Panc1 (cell line): ENCODE data around the gene STYXL1. TPM values are rescaled to one million over a fixed set of nuclear protein-coding genes. Genes with fewer than 3 reads are reported as not detected.

Source experiments
- ATAC-seq: fragments of 200-7000 bp; cut with Tn5 transposase; 2 replicates; pipeline ENCODE4 v1.9.1; 2020; ENCODE audit warnings: mild to moderate bottlenecking, moderate library complexity
- BruUV-seq: library from RNA; stranded (reverse); fragments of 400-500 nt; replicated peaks from 2 replicates; lab custom pipeline; 2021; lab: Mats Ljungman, UMichigan
- CTCF ChIA-PET: fragments of 300-600 bp; sonication (Branson Sonifier 250); formaldehyde crosslinking; loops from one replicate; lab custom pipeline; 2022; ENCODE audit warnings: antibody characterized with exemption; lab: Charles Lee
- POLR2A ChIA-PET: fragments of 300-600 bp; sonication (Branson Sonifier 250); formaldehyde crosslinking; loops from one replicate; lab custom pipeline; 2022; ENCODE audit warnings: antibody characterized with exemption; lab: Charles Lee
- DNase-seq: peaks from one replicate; pipeline ENCODE4 v3.0.0-alpha.2; 2010; ENCODE audit warnings: low read depth, low spot score
- H3K27ac ChIP-seq: 2 replicates; pipeline ENCODE4 v1.5.1; 2011; ENCODE audit warnings: mild to moderate bottlenecking, low read length, inconsistent platforms
- H3K27me3 ChIP-seq: fragments of 200-500 bp; sonication (Bioruptor generic); 2 replicates; pipeline ENCODE4 v1.6.0; 2014; ENCODE audit warnings: low read length, inconsistent platforms; ENCODE audit not compliant: control insufficient read depth, insufficient read depth
- H3K36me3 ChIP-seq: fragments of 200-500 bp; sonication (Bioruptor generic); 2 replicates; pipeline ENCODE4 v1.5.1; 2014; ENCODE audit warnings: inconsistent platforms, mild to moderate bottlenecking, low read length, moderate library complexity; ENCODE audit not compliant: control insufficient read depth, insufficient read depth
- H3K4me1 ChIP-seq: 2 replicates; pipeline ENCODE4 v1.5.1; 2011; ENCODE audit warnings: inconsistent platforms, mild to moderate bottlenecking, low read length, moderate library complexity; ENCODE audit not compliant: control insufficient read depth, insufficient read depth
- H3K4me3 ChIP-seq, 2 experiments: 2 replicates each; pipeline ENCODE4 v1.5.1; 2011 to 2012; ENCODE audit warnings: low read depth in 2 of 2, low read length in 2 of 2, mild to moderate bottlenecking in 2 of 2, inconsistent platforms in 1 of 2, moderate library complexity in 1 of 2
- H3K9me3 ChIP-seq: fragments of 200-500 bp; sonication (Bioruptor generic); 2 replicates; pipeline ENCODE4 v1.5.1; 2014; ENCODE audit warnings: low read depth, mild to moderate bottlenecking, inconsistent platforms, low read length, moderate library complexity; ENCODE audit not compliant: control insufficient read depth, insufficient read depth
- CTCF ChIP-seq: fragments of 450-650 bp; IDR thresholded peaks from 2 replicates; pipeline ENCODE4 v1.5.1; 2017; ENCODE audit warnings: mild to moderate bottlenecking
- POLR2AphosphoS5 ChIP-seq: IDR thresholded peaks from 2 replicates; pipeline ENCODE4 v1.6.1; 2012; ENCODE audit warnings: mild to moderate bottlenecking, low read depth, low read length, moderate library complexity
- REST ChIP-seq, 2 experiments: IDR thresholded peaks; 2 replicates each; pipeline ENCODE4 v1.6.1; 2011 to 2012; ENCODE audit warnings: low read depth in 2 of 2, control low read depth in 1 of 2, low read length in 1 of 2, mild to moderate bottlenecking in 1 of 2, moderate library complexity in 1 of 2; ENCODE audit not compliant: insufficient read depth in 1 of 2
- SIN3A ChIP-seq: IDR thresholded peaks from 2 replicates; pipeline ENCODE4 v1.6.1; 2012; ENCODE audit warnings: low read depth, mild to moderate bottlenecking, low read length, moderate library complexity, borderline replicate concordance; ENCODE audit not compliant: insufficient read depth
- TCF7L2 ChIP-seq: IDR thresholded peaks from 2 replicates; pipeline ENCODE4 v1.6.1; 2011; ENCODE audit warnings: mild to moderate bottlenecking, low read depth, low read length, inconsistent platforms
- in situ Hi-C: cut with HindIII; loops from 2 replicates; pipeline ENCODE4 v1.10.0; 2016; ENCODE audit warnings: low sequenced_read_pairs, low pct_unique_long_range_greater_than_20kb
- intact Hi-C: fragments of 100-400 bp; cut with micrococcal nuclease; formaldehyde crosslinking; loops from one replicate; pipeline ENCODE4 v1.10.0; 2022; ENCODE audit not compliant: unreplicated experiment
- total RNA-seq: library from RNA; stranded (reverse); gene quantifications from one replicate; pipeline ENCODE4 v1.2.1, GENCODE V29; 2021; ENCODE audit not compliant: unreplicated experiment

Gene STYXL1
- total RNA-seq, 1 experiment from 2014 or later = 57.6 TPM

GRCh38 chr7:75989500-75990388 lies 58.1 kb downstream of the STYXL1 start:
- Histone ChIP-seq H3K27ac (peak overlapping the region; percentile 73), H3K9me3 (no peaks in the 10 kb centered on the region), H3K4me1 (peaks cover 22% of the 10 kb centered on the region), H3K27me3 (no peaks in the 10 kb centered on the region), H3K36me3 (no peaks in the 10 kb centered on the region), H3K4me3 (no peak overlapping the region)
- CTCF ChIA-PET = no interaction called here
- no peak for TF ChIP-seq TCF7L2
- no peak for TF ChIP-seq SIN3A
- TF ChIP-seq CTCF = no peak
- no peak for TF ChIP-seq POLR2AphosphoS5
- no peak for TF ChIP-seq REST (IDR thresholded peaks at IDR 0.05; ENCODE audit: insufficient read depth in 1 of 2, low read depth in 2 of 2, low read length in 1 of 2)
- intact Hi-C loops = loop anchor here (10.0 kb wide), 1 partner anchor 115 kb away; the partner anchor contains the start of gene RHBDD2
- POLR2A ChIA-PET = interaction anchor here (0.6 kb wide), 2 partner anchors 26 to 111 kb away, joined by 7 read pairs; no protein-coding TSS in a partner anchor
- in situ Hi-C loops = no loop called here
- BruUV-seq = TSS peak; percentile 59
- no peak for DNase-seq
- 0 out of 2 replicates have a peak, but pooled peaks have one; percentile 2 for ATAC-seq

- peaks cover 21% of the 10 kb centered on the region for H3K4me1 ChIP-seq
- no peak overlapping the region for H3K4me3 ChIP-seq
- POLR2A ChIA-PET = interaction anchor here (0.6 kb wide), 2 partner anchors 16 to 111 kb away, joined by 4 to 7 read pairs; no protein-coding TSS in a partner anchor
- TF ChIP-seq SIN3A = no peak
- no peak for TF ChIP-seq POLR2AphosphoS5
- no peak for TF ChIP-seq CTCF
- no peak for TF ChIP-seq REST (IDR thresholded peaks at IDR 0.05; ENCODE audit: insufficient read depth in 1 of 2, low read depth in 2 of 2, low read length in 1 of 2)
- no peak for TF ChIP-seq TCF7L2
- DNase-seq = no peak
- intact Hi-C loops (no loop called here), in situ Hi-C loops (no loop called here)
- H3K36me3 ChIP-seq = no peaks in the 10 kb centered on the region
- peak; percentile 13; the same call in 1 of the 2 replicates for ATAC-seq
- H3K9me3 ChIP-seq = no peaks in the 10 kb centered on the region
- CTCF ChIA-PET = no interaction called here
- H3K27me3 ChIP-seq = no peaks in the 10 kb centered on the region
- no TSS peak for BruUV-seq
- peak overlapping the region; percentile 73; the same call in 1 of the 2 replicates for H3K27ac ChIP-seq
Observed at GRCh38 chr7:75988568-75989499, 59.0 kb downstream of the STYXL1 start.
